NCI-H2107 treated with DMSO at 0.1 percent for 48 hours (cell line): Measurements from ENCODE around the gene SSR1.
"Not testable (repeated sequence)": the region's sequence is repeated elsewhere in the genome, so short reads cannot be mapped to it uniquely, and the experiment has no call there.

Source experiments
- DNase-seq: peaks from one replicate; lab custom pipeline; 2025; ENCODE audit not compliant: unreplicated experiment; lab: John Stamatoyannopoulos, UW

SSR1 gene

GRCh38 chr6:7319406-7319805 lies 6.4 kb upstream of the SSR1 start:
- DNase-seq, result not testable (repeated sequence)

- no peak for DNase-seq
These were observed 4.5 kb upstream of the SSR1 start for GRCh38 chr6:7317538-7317937.

GRCh38 chr6:7316658-7317533 lies 3.9 kb upstream of the SSR1 start:
- no peak for DNase-seq

- no peak for DNase-seq
These were observed 3.0 kb upstream of the SSR1 start for GRCh38 chr6:7315948-7316365.

GRCh38 chr6:7315087-7315947 lies 2.3 kb upstream of the SSR1 start:
- not testable (repeated sequence) for DNase-seq

GRCh38 chr6:7314414-7314813 lies 1.4 kb upstream of the SSR1 start:
- no peak for DNase-seq

GRCh38 chr6:7313505-7314165 lies 636 bp upstream of the SSR1 start:
- no peak for DNase-seq

- DNase-seq, result no peak
These were observed 933 bp downstream of the SSR1 start for GRCh38 chr6:7311917-7312615.

- DNase-seq, result no peak
These were observed 1.8 kb downstream of the SSR1 start for GRCh38 chr6:7311176-7311575.

GRCh38 chr6:7309050-7309449 lies 3.9 kb downstream of the SSR1 start:
- DNase-seq, result no peak

GRCh38 chr6:7307533-7307932 lies 5.5 kb downstream of the SSR1 start:
- no peak for DNase-seq

- no peak for DNase-seq
These were observed 8.2 kb downstream of the SSR1 start for GRCh38 chr6:7304821-7305220.

GRCh38 chr6:7301702-7302101 lies 11.3 kb downstream of the SSR1 start:
- no peak for DNase-seq

GRCh38 chr6:7300926-7301325 lies 12.1 kb downstream of the SSR1 start:
- no peak for DNase-seq

GRCh38 chr6:7298113-7298512 lies 14.9 kb downstream of the SSR1 start:
- DNase-seq, result no peak

GRCh38 chr6:7296602-7297001 lies 16.4 kb downstream of the SSR1 start:
- no peak for DNase-seq

GRCh38 chr6:7295916-7296315 lies 17.1 kb downstream of the SSR1 start:
- DNase-seq, result no peak

- DNase-seq, result no peak
These were observed 20.3 kb downstream of the SSR1 start for GRCh38 chr6:7292596-7293255.

- no peak for DNase-seq
These were observed 22.9 kb downstream of the SSR1 start for GRCh38 chr6:7290079-7290478.

GRCh38 chr6:7285416-7285815 lies 27.6 kb downstream of the SSR1 start:
- DNase-seq, result no peak
